RWPE2 (cell line): ENCODE data around the gene ARID3A.

Experiments
- ATAC-seq: fragments of 200-7000 bp; cut with Tn5 transposase; 3 replicates; pipeline ENCODE4 v1.9.1; 2021; ENCODE audit warnings: low read depth
- DNase-seq: peaks from one replicate; pipeline ENCODE4 v3.0.0-alpha.2; 2020; ENCODE audit warnings: low spot score
- H3K27ac ChIP-seq: fragments of 450-650 bp; 2 replicates; pipeline ENCODE4 v1.5.1; 2017; ENCODE audit warnings: mild to moderate bottlenecking; ENCODE audit not compliant: poor library complexity, severe bottlenecking
- H3K27me3 ChIP-seq: fragments of 250-450 bp; sonication (Bioruptor Pico); 2 replicates; pipeline ENCODE4 v1.5.1; 2021; ENCODE audit warnings: mild to moderate bottlenecking, moderate library complexity; ENCODE audit not compliant: insufficient read depth, poor library complexity, severe bottlenecking
- H3K36me3 ChIP-seq: fragments of 250-450 bp; sonication (Bioruptor Pico); 2 replicates; pipeline ENCODE4 v1.5.1; 2020; ENCODE audit warnings: low read depth, mild to moderate bottlenecking, moderate library complexity
- H3K4me1 ChIP-seq: fragments of 250-450 bp; sonication (Bioruptor Pico); 2 replicates; pipeline ENCODE4 v1.5.1; 2021; ENCODE audit warnings: mild to moderate bottlenecking, moderate library complexity; ENCODE audit not compliant: insufficient read depth, poor library complexity, severe bottlenecking
- H3K4me3 ChIP-seq: fragments of 250-450 bp; sonication (Bioruptor Pico); 2 replicates; pipeline ENCODE4 v1.5.1; 2021; ENCODE audit warnings: mild to moderate bottlenecking, moderate library complexity; ENCODE audit not compliant: severe bottlenecking
- H3K9me3 ChIP-seq: fragments of 250-450 bp; sonication (Bioruptor Pico); 2 replicates; pipeline ENCODE4 v1.5.1; 2021; ENCODE audit warnings: mild to moderate bottlenecking, moderate library complexity; ENCODE audit not compliant: severe bottlenecking
- CTCF ChIP-seq: fragments of 450-650 bp; IDR thresholded peaks from one replicate; pipeline ENCODE4 v1.5.1; 2017; ENCODE audit warnings: mild to moderate bottlenecking, moderate library complexity; ENCODE audit not compliant: poor library complexity, severe bottlenecking

The ARID3A gene

DNA sequence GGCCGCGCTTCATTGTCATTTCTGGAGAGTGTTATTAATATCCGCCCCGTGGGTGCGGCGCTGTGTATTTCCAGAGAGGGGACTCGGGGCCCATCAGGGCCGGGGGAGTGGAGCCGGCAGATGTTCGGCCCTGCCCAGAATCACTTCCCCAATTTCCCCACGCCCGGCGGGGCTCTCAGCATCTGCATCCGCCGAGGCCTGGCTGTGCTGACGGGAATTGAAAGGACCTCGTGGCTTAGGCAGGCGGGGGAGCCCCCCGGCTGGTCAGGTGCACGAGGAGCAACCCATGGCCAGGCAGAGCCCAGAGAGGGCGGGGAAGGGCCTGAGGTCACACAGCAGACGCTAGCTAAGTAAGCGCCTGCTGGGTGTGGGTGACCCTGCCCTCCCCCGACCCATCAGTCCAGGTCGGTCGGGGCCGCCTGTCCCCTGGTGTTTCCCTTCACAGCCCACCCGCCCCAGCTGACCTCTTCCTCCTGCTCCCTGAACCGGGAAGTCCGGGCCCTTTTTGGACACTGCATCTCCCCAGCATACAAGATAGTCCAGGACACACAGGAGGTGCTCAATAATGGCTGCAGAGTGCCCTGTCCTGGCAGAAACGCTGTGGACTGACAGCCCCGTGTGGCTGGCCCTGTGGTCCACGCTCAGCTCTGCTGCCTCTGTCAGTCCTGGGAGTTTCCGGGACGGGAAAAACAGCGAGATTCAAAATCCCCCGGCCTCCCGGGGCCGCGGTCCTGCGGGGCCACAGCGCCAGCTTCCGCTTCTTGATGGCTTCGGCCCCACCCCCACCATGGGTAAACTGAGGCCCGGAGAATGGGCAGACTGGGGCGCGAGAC lies 22.1 kb downstream of the ARID3A start:
- Histone ChIP-seq H3K27me3 (no peaks in the 10 kb centered on the region), H3K4me3 (no peak overlapping the region), H3K4me1 (peaks cover 5% of the 10 kb centered on the region), H3K9me3 (no peaks in the 10 kb centered on the region), H3K36me3 (no peaks in the 10 kb centered on the region), H3K27ac (no peak overlapping the region)
- TF ChIP-seq CTCF, result no peak
- ATAC-seq (no peak), DNase-seq (peak; percentile 45)

- H3K4me3 ChIP-seq, result no peak overlapping the region
- no peak overlapping the region for H3K27ac ChIP-seq
- no peaks in the 10 kb centered on the region for H3K9me3 ChIP-seq
- H3K36me3 ChIP-seq, result no peaks in the 10 kb centered on the region
- DNase-seq, result no peak
- H3K27me3 ChIP-seq, result no peaks in the 10 kb centered on the region
- TF ChIP-seq CTCF, result no peak
- H3K4me1 ChIP-seq, result peaks cover 9% of the 10 kb centered on the region
- ATAC-seq, result no peak
Measured at GRCh38 chr19:948842-949496, 23.1 kb downstream of the ARID3A start.

DNA sequence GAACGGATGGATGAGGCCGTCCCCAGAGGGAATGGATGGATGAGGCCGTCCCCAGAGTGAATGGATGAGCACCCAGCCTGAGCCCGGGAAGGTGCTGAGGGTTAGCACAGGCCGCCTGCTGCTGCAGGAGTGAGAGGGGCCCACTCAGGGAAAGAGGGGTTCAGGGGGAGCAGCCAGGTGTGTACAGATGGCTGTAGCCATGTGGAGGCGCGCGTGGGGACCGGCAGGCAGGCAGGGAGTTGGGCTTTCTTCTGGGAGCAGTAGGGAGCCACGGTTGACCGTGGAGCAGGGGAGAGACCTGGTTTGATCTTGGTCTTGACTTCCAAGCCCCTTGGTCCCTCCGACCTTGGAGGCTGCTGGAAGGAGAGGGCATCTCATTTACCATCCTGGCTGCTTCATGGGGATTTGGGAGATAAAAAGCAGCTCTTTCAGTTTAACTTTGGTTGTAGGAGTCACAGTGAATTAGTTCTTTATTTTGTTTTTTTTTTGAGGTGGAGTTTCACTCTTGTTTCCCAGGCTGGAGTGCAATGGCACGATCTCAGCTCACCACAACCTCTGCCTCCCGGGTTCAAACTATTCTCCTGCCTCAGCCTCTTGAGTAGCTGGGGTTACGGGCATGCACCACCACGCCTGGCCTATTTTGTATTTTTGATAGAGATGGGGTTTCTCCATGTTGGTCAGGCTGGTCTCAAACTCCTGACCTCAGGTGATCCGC lies 24.7 kb downstream of the ARID3A start:
- no peak for TF ChIP-seq CTCF
- H3K4me1 ChIP-seq, result peaks cover 9% of the 10 kb centered on the region

DNA sequence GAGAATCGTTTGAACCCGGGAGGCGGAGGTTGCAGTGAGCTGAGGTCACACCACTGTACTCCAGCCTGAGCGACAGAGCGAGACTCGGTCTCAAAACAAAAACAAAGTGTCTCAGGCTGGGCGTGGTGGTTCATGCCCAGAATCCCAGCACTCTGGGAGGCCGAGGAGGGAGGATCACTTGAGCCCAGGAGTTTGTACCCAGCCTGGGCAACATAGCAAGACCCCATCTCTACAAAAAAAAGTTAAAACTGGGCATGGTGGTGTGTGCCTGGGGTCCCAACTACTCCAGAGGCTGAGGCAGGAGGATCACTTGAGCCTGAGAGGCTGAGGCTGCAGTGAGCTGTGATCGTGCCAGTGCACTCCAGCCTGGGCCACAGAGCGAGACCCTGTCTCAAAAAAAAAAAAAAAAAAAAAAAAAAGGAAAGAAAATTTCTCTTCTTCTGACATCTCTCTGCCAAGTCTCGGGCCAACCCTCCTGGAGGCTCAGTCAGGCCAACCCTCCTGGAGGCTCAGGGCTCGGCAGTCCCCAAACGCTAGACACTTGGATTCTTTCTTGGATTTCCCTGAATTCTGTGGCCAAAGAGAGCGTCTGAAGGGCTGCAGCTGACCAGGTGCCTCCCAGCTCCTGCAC lies 26.3 kb downstream of the ARID3A start:
- Histone ChIP-seq H3K27me3 (no peaks in the 10 kb centered on the region), H3K9me3 (no peaks in the 10 kb centered on the region), H3K36me3 (no peaks in the 10 kb centered on the region), H3K27ac (no peak overlapping the region), H3K4me1 (peaks cover 15% of the 10 kb centered on the region), H3K4me3 (no peak overlapping the region)
- no peak for TF ChIP-seq CTCF
- no peak for DNase-seq
- ATAC-seq, result no peak

More for the DNA sequence above, 24.7 kb downstream of the ARID3A start:
- Histone ChIP-seq H3K27me3 (no peaks in the 10 kb centered on the region), H3K9me3 (no peaks in the 10 kb centered on the region), H3K36me3 (no peaks in the 10 kb centered on the region), H3K4me3 (no peak overlapping the region), H3K27ac (no peak overlapping the region)
- DNase-seq (no peak), ATAC-seq (no peak)
